HL-60 (cell line): Measurements from ENCODE around the gene C15orf61.

Experiments used
- DNase-seq, 2 experiments: peaks; one replicate each; pipeline ENCODE4 v3.0.0-alpha.2; 2010 to 2020; ENCODE audit warnings: low read depth in 1 of 2, low spot score in 1 of 2
- H3K27ac ChIP-seq: fragments of 250-450 bp; sonication (Bioruptor Pico); replicated peaks from 2 replicates; pipeline ENCODE4 v1.5.1; 2020; ENCODE audit warnings: mild to moderate bottlenecking, moderate library complexity
- H3K27me3 ChIP-seq: fragments of 250-450 bp; sonication (Bioruptor Pico); 2 replicates; pipeline ENCODE4 v1.5.1; 2021; ENCODE audit warnings: mild to moderate bottlenecking, moderate library complexity; ENCODE audit not compliant: insufficient read depth, poor library complexity, severe bottlenecking
- H3K4me3 ChIP-seq: replicated peaks from 2 replicates; pipeline ENCODE4 v1.5.1; 2011; ENCODE audit warnings: mild to moderate bottlenecking, control low read depth, low read length; ENCODE audit not compliant: insufficient read depth
- GABPA ChIP-seq: IDR thresholded peaks from 2 replicates; pipeline ENCODE4 v1.6.1; 2012; ENCODE audit warnings: low read depth
- POLR2AphosphoS5 ChIP-seq: IDR thresholded peaks from 2 replicates; pipeline ENCODE4 v1.6.1; 2012; ENCODE audit warnings: low read depth
- REST ChIP-seq: IDR thresholded peaks from 2 replicates; pipeline ENCODE4 v1.6.1; 2012; ENCODE audit warnings: low read depth; ENCODE audit not compliant: insufficient replicate concordance
- SPI1 ChIP-seq: IDR thresholded peaks from 2 replicates; pipeline ENCODE4 v1.6.1; 2012; ENCODE audit warnings: low read depth, mild to moderate bottlenecking, borderline replicate concordance
- TF ChIP-seq, protein P1 (sequence below): IDR thresholded peaks from one replicate; pipeline ENCODE4 v1.5.1; 2011; ENCODE audit warnings: low read length, control low read depth, inconsistent platforms; ENCODE audit not compliant: insufficient read depth

C15orf61 gene

GRCh38 chr15:67564021-67564967 is 43.4 kb downstream of the C15orf61 start:
- Histone ChIP-seq H3K27ac (peak overlapping the region; percentile 75), H3K4me3 (no peak overlapping the region), H3K27me3 (no peaks in the 10 kb centered on the region)
- TF ChIP-seq POLR2AphosphoS5 (no peak), REST (no peak), SPI1 (no peak), GABPA (no peak)
- TF ChIP-seq, protein P1, sequence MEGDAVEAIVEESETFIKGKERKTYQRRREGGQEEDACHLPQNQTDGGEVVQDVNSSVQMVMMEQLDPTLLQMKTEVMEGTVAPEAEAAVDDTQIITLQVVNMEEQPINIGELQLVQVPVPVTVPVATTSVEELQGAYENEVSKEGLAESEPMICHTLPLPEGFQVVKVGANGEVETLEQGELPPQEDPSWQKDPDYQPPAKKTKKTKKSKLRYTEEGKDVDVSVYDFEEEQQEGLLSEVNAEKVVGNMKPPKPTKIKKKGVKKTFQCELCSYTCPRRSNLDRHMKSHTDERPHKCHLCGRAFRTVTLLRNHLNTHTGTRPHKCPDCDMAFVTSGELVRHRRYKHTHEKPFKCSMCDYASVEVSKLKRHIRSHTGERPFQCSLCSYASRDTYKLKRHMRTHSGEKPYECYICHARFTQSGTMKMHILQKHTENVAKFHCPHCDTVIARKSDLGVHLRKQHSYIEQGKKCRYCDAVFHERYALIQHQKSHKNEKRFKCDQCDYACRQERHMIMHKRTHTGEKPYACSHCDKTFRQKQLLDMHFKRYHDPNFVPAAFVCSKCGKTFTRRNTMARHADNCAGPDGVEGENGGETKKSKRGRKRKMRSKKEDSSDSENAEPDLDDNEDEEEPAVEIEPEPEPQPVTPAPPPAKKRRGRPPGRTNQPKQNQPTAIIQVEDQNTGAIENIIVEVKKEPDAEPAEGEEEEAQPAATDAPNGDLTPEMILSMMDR, result no peak
- DNase-seq, result no peak

DNA sequence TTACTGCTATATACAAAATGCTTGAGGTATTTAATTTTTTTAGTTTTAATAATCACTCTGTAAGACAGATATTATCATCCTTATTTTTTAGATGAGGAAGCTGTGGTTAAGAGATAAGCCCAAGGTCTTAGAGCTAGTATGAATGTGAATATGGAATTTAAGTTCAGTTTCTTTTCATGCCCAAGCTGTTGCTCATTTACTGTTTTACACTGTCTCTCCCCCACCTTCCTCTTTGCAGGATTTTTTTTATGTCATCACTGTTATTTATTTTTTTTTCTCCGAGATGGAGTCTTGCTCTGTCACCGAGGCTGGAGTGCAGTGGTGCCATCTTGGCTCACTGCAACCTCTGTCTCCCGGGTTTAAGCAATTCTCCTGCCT is 44.0 kb downstream of the C15orf61 start:
- H3K27me3 ChIP-seq, result no peaks in the 10 kb centered on the region
- no peak for TF ChIP-seq GABPA
- no peak for TF ChIP-seq REST
- TF ChIP-seq SPI1, result no peak
- TF ChIP-seq POLR2AphosphoS5, result no peak
- TF ChIP-seq, protein P1, result no peak
- no peak overlapping the region for H3K4me3 ChIP-seq
- peak; percentile 33 to 44 for DNase-seq
- H3K27ac ChIP-seq, result peak overlapping the region; percentile 75

GRCh38 chr15:67569668-67570067 is 48.7 kb downstream of the C15orf61 start:
- Histone ChIP-seq H3K27me3 (no peaks in the 10 kb centered on the region), H3K4me3 (no peak overlapping the region), H3K27ac (no peak overlapping the region)
- DNase-seq, result no peak
- TF ChIP-seq, protein P1, result no peak
- TF ChIP-seq REST (no peak), SPI1 (no peak), POLR2AphosphoS5 (no peak), GABPA (no peak)
